Neuron (in vitro differentiated cells): ENCODE data around the gene SSNA1.

Experiments used
- H2AFZ ChIP-seq: one replicate; pipeline ENCODE4 v1.6.1; 2013; ENCODE audit warnings: low read depth, mild to moderate bottlenecking, inconsistent platforms, low read length, moderate library complexity
- H3K27me3 ChIP-seq: one replicate; pipeline ENCODE4 v1.6.1; 2013; ENCODE audit warnings: low read length; ENCODE audit not compliant: insufficient read depth
- H3K36me3 ChIP-seq: one replicate; pipeline ENCODE4 v1.6.1; 2013; ENCODE audit warnings: low read length; ENCODE audit not compliant: insufficient read depth
- H3K4me1 ChIP-seq: one replicate; pipeline ENCODE4 v1.6.1; 2013; ENCODE audit warnings: low read length; ENCODE audit not compliant: insufficient read depth
- H3K4me3 ChIP-seq: 2 replicates; pipeline ENCODE4 v1.5.1; 2013; ENCODE audit warnings: mild to moderate bottlenecking, low read length, moderate library complexity
- H3K9me3 ChIP-seq: one replicate; pipeline ENCODE4 v1.6.1; 2013; ENCODE audit warnings: low read length

Gene SSNA1

DNA sequence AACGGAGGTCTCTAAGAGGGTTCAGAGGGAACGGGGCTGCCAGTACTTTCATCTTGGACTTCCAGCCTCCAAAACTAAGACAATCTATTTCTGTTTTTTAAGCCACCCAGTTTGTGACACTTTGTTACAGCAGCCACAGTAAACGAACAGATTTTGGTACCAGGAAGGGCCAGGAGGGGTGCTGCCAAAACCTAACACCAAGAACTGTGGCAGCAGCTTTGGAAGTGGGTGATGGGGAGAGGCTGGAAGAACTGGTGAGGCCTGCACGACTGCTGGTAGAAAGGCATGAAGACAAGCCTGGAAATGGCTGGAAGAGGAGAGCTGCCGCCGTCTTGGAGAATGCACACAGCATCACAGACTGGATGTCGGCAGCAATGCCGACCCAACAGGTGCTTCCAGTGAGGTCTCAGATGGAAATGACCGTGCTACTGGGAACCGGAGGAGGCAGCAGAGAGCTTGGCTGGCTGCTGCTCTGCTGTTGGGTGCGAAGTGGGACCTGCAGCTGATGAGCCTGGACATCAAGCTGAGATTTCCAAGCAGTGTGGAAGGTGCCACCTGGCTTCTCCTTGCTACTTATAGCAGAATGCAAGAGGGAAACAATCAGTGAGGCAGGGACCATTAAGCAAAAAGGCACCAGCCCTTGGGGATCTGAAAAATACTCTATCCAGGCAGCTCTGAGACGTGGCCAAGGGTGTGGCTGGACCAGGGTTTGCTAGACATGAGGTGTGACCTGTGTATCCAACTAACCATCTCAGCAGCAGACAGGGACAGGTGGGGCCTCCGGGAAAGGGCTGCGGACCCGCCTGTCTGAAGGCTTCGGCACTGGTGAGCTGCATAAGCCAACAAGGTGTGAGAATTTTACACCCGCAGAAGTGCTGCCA, 11.9 kb upstream of the SSNA1 start:
- Histone ChIP-seq H3K36me3 (peaks cover 22% of the 10 kb centered on the region), H3K27me3 (peaks cover 5% of the 10 kb centered on the region), H3K9me3 (no peaks in the 10 kb centered on the region), H3K4me1 (no peaks in the 10 kb centered on the region), H2AFZ (no peak overlapping the region), H3K4me3 (no peak overlapping the region)

DNA sequence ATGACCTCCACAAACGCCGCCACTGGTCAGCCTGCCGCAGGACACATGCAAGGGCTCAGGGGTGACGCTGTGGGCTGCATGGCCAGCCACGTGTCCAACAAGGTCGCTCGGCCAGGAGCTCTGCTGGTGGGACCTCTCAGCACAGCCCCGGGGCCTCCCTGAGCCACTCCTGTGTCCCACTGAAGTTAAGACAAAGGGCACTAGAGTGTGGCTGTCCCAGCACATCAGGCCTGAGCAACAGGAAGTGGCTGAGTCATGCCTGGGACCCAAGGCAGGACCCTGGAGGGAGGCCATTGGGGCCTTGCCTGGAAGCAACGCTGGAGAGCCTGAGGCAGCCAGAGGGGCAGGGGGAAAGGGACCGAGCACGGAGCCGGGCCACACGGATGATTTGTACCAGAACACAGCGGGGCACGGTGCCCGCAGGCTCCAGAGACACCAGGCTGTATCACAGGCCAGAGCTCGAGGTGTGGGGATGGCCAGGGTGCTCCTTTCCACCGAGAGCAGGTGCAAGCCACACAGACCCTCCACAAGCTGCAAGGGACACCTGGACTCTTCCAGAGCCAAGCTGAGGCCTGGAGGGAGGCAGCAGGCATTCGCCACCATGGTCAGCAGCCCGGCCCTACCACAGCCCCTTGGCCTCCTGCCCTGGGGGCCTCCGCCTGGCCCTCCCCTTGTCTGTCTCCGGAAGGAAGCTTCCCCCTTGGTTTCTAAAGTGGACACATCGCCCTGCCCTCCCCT, 10.1 kb upstream of the SSNA1 start:
- Histone ChIP-seq H2AFZ (no peak overlapping the region), H3K36me3 (peaks cover 36% of the 10 kb centered on the region), H3K4me3 (no peak overlapping the region), H3K9me3 (no peaks in the 10 kb centered on the region), H3K4me1 (no peaks in the 10 kb centered on the region), H3K27me3 (no peaks in the 10 kb centered on the region)

DNA sequence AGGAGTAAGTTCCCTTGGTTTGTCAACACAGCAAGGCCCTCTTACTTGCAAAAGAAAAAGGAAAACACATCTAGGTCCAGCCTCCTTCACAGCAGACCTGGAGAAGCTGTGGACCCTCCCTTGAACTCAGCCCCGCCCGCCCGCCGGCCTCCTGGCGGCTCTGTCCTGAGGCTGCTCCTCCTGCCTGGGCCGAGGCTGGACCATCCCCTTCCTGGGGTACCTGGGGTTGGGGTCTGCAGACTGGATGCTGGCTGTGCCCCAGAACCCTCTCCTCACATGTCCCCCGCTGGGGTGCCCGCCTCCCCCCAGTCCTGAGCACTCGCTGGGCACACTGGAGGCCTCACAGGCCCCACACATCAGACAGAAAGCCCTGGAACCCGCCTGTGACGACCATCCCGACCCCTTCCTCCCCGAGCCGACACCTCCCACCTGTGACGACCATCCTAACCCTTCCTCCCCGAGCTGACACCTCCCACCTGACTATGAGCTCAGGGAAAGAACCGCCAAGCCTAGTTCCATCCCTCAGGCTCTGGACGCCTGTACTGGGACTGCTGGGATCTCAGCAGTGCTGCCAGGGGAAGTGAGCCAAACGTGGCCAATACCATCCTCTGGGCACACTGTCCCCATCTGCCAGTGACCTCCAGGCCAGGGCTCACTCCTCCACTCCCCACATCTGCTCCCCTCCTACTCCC, 9.4 kb upstream of the SSNA1 start:
- no peak overlapping the region for H3K4me3 ChIP-seq
- H3K4me1 ChIP-seq: no peaks in the 10 kb centered on the region
- no peak overlapping the region for H2AFZ ChIP-seq
- peaks cover 43% of the 10 kb centered on the region for H3K36me3 ChIP-seq
- no peaks in the 10 kb centered on the region for H3K27me3 ChIP-seq
- no peaks in the 10 kb centered on the region for H3K9me3 ChIP-seq

DNA sequence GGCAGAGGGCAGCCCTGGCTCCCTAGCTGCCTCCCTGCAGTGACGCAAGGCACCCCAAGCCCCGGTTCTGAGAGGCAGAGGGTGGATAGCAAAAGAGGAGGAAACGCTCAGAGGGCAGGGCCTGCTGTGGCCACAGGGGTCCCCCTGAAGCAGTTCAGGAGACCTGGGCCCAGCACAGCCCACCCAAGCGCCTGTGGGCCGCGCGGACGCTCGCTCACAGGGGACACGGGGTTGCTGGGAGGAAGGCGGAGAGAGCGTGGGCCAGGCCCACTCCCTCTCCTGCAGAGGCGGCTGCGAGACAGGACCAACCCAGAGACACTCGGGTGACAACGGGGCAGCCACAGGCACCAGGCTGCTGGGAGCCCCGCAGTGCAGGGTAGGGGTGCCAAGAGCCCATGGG, 8.7 kb upstream of the SSNA1 start:
- no peaks in the 10 kb centered on the region for H3K27me3 ChIP-seq
- H3K4me1 ChIP-seq: no peaks in the 10 kb centered on the region
- H3K4me3 ChIP-seq: no peak overlapping the region
- no peak overlapping the region for H2AFZ ChIP-seq
- H3K9me3 ChIP-seq: no peaks in the 10 kb centered on the region
- H3K36me3 ChIP-seq: peaks cover 49% of the 10 kb centered on the region

DNA sequence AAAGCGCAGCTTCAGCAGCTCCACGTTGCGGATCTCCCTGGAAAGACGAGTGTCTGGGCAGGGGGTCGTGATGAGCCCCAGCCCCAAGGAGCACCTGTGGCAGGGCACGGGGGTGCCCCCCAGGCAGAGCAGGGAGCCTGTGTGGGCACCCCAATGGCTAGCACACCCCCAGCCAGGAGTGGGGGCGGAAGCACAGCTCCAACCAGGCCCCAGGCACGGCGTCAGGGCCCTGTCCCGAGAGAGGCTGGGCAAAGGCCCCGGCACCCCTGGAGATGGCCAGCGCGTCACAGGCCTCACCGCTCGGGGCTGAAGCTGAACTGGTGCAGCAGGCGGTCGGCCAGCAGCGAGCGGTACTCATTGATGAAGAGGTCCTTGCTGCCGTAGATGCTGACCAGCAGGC, 8.0 kb upstream of the SSNA1 start:
- Histone ChIP-seq H3K9me3 (no peaks in the 10 kb centered on the region), H3K4me3 (no peak overlapping the region), H2AFZ (no peak overlapping the region), H3K4me1 (no peaks in the 10 kb centered on the region), H3K36me3 (peaks cover 54% of the 10 kb centered on the region), H3K27me3 (no peaks in the 10 kb centered on the region)

DNA sequence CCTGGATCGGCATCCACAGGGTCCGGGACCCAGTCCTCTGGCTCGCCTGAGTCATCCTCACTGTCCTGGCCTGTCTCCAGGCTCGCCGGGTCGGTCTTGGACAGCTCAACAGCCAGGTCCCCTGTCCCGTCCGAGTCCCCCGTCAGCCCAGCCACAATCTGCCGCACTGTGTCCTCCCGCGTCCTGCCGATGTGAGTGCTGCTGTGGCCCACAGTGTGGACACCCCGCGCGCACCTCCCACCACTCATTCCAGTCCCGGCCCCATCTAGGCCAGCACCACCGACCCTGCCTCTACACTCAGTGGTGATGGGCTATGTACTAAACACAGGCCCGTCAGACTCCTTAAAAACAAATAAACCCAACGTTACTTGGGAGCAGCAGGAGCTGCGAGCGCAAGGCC, 6.8 kb upstream of the SSNA1 start:
- Histone ChIP-seq H3K9me3 (no peaks in the 10 kb centered on the region), H3K27me3 (no peaks in the 10 kb centered on the region), H2AFZ (no peak overlapping the region), H3K4me1 (peaks cover 5% of the 10 kb centered on the region), H3K4me3 (no peak overlapping the region), H3K36me3 (peaks cover 57% of the 10 kb centered on the region)

DNA sequence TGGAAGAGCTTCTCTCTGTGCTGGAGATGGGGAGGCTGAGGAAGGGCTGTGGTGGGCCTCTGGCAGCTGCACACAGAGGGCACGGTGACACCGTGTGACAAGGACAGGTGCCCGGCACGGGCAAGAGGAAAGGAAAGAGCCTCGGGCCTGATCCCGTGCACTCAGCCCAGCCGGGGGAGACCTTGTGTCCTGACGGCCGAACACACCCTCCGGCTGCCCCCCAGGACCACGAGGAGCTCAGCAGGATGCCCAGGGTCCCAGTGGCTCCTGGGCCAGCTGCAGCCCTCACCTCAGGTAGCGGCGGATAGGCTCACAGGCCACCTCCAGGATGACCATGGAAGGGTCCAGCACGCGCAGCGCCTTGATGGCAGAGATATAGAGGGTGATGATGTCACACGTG, 5.6 kb upstream of the SSNA1 start:
- peaks cover 56% of the 10 kb centered on the region for H3K36me3 ChIP-seq

DNA sequence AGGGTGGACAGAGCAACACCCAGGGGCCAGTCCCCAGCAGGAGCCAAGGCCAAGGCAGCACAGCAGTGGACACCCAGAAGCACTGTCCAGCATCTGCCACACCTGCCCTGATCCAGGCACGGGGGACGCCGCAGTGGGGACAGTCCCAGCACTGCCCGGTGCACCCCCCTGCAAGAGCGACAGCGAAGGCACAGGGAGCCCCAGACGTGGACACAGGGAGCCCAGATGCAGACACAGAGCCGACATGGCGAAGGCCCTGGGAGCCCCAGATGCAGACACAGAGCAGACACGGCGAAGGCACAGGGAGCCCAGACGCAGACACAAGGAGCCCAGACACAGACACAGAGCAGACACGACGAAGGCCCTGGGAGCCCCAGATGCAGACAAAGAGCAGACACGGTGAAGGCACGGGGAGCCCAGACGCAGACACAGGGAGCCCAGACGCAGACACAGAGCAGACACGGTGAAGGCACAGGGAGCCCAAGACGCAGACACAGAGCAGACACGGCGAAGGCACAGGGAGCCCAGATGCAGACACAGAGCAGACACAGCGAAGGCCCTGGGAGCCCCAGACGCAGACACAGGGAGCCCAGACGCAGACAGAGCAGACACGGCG, 4.4 kb upstream of the SSNA1 start:
- Histone ChIP-seq H2AFZ (no peak overlapping the region), H3K4me1 (peaks cover 20% of the 10 kb centered on the region)

More for the DNA sequence above, 5.6 kb upstream of the SSNA1 start:
- no peak overlapping the region for H3K4me3 ChIP-seq
- H2AFZ ChIP-seq: no peak overlapping the region
- no peaks in the 10 kb centered on the region for H3K27me3 ChIP-seq
- H3K9me3 ChIP-seq: no peaks in the 10 kb centered on the region
- H3K4me1 ChIP-seq: peaks cover 16% of the 10 kb centered on the region

DNA sequence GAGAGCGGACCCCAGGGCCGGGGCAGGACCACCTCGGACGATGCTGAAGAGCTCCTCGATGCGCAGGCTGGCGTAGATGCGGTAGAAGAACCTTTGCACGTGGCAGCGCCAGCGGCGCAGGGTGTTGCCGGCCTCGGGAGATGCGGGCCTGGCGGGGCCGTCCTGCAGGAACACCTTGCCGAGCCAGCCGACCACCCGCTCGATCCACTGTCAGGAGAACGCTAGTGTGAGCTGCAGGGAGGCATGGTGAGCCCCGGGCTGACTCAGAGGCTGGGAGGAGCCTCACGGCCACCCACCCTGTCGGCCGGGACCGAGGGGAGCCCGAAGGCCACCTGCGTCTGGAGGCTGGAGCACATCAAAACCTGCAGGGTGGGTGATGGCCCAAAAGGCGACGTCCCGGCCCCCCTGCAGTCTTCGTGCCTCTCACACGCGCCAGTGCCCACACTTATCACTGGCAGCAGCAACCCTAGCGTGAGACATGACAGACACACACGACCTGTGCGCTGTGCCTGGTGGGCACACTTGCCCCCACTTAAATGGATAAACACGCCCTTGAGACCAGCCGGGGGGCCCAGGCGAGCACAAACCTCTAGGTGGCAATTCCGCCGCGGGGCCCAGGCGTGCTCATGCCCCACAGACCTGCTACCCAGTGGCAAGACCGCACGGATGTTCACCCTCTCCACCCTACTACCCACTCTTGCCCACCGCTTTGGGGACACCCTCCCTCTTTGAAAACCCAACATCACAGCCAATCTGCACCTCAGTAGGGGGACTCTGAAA, 3.4 kb upstream of the SSNA1 start:
- no peaks in the 10 kb centered on the region for H3K27me3 ChIP-seq
- H2AFZ ChIP-seq: no peak overlapping the region
- peaks cover 29% of the 10 kb centered on the region for H3K4me1 ChIP-seq
- H3K9me3 ChIP-seq: no peaks in the 10 kb centered on the region
- peaks cover 44% of the 10 kb centered on the region for H3K36me3 ChIP-seq
- H3K4me3 ChIP-seq: no peak overlapping the region

More for the DNA sequence above, 4.4 kb upstream of the SSNA1 start:
- Histone ChIP-seq H3K27me3 (no peaks in the 10 kb centered on the region), H3K4me3 (no peak overlapping the region), H3K9me3 (no peaks in the 10 kb centered on the region), H3K36me3 (peaks cover 49% of the 10 kb centered on the region)

DNA sequence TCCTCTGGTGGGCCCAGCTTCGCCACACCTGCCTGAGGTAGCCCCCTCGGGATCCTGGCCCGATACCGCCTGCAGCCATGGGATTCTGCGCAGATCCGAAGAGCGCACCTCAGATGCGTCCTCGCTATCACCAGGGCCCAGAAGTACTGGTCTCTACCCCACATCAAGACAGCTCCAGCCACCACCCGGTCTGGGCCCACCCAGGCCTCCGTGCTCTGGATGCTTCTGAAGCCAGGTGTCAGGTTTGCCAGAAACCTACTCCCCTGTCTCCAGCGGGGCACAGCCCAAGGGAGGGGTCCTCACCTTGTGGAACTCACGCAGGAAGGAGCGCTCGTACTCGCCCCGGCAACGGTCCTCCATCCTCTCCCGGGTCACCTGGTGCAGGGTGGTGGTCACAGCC, 2.6 kb upstream of the SSNA1 start:
- H3K4me1 ChIP-seq: peaks cover 31% of the 10 kb centered on the region
- H3K4me3 ChIP-seq: no peak overlapping the region
- peaks cover 40% of the 10 kb centered on the region for H3K36me3 ChIP-seq
- no peak overlapping the region for H2AFZ ChIP-seq
- H3K9me3 ChIP-seq: no peaks in the 10 kb centered on the region
- no peaks in the 10 kb centered on the region for H3K27me3 ChIP-seq

DNA sequence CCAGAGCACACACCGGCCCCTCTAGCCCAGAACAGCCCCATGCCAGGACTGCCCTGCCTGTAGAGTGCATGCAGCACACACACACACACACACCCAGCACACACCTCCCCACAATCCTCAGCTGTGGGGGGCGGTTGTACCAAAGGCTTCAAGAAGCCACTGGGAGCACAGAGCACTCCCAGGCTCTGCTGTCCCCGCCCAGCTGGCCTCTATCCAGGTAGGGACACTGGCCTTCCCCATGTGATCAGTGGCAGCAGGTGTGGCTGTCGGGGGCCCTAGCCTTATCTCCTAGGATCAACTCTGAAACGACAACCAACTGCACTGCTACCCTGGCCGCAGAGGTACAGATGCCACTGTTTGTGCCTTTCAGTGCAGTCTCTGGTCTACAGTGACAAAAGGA, 2.1 kb upstream of the SSNA1 start:
- Histone ChIP-seq H3K4me3 (no peak overlapping the region), H3K36me3 (peaks cover 40% of the 10 kb centered on the region), H3K27me3 (no peaks in the 10 kb centered on the region)

DNA sequence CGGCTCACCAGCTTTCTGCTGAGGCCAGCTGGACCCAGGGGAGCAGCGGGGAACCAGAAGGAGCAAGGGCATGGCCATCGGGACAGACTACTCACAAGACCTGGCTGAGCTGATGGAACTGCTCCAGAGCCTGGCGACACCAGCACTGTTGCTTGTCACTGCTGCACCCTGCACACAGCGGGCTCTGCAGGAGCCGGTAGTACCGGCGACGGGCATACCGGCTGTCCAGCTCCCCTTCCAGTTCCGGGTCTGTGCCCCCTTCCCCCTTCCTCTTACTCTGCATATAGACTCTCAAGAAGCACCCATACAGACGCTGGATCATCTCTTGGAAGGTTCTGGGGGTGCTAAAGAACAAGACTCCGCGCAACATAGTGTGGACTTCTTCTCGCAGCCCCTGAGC, 1.1 kb upstream of the SSNA1 start:
- H3K36me3 ChIP-seq: peaks cover 43% of the 10 kb centered on the region
- H3K4me1 ChIP-seq: peaks cover 31% of the 10 kb centered on the region
- peak overlapping the region; percentile 96 for H3K4me3 ChIP-seq
- H2AFZ ChIP-seq: no peak overlapping the region
- H3K27me3 ChIP-seq: no peaks in the 10 kb centered on the region
- H3K9me3 ChIP-seq: no peaks in the 10 kb centered on the region

More for the DNA sequence above, 2.1 kb upstream of the SSNA1 start:
- Histone ChIP-seq H3K9me3 (no peaks in the 10 kb centered on the region), H2AFZ (no peak overlapping the region), H3K4me1 (peaks cover 31% of the 10 kb centered on the region)
